GM21367 (cell line): ENCODE data around the gene UBE3D.
"Not testable (repeated sequence)": the region's sequence is repeated elsewhere in the genome, so short reads cannot be mapped to it uniquely, and the experiment has no call there.

ENCODE experiments used
- ATAC-seq: cut with Tn5 transposase; IDR thresholded peaks from one replicate; pipeline ENCODE4 v1.9.1; 2021; ENCODE audit not compliant: unreplicated experiment

The UBE3D gene

GRCh38 chr6:82877213-82878195 lies 188.1 kb downstream of the UBE3D start:
- no peak for ATAC-seq

GRCh38 chr6:82875573-82876185 lies 190.0 kb downstream of the UBE3D start:
- no peak for ATAC-seq

- no peak for ATAC-seq
These were observed 190.8 kb downstream of the UBE3D start for GRCh38 chr6:82874867-82875266.

GRCh38 chr6:82872185-82872584 lies 193.5 kb downstream of the UBE3D start:
- ATAC-seq: no peak

GRCh38 chr6:82870582-82871172 lies 195.0 kb downstream of the UBE3D start:
- ATAC-seq: no peak

GRCh38 chr6:82869493-82869892 lies 196.1 kb downstream of the UBE3D start:
- no peak for ATAC-seq

- ATAC-seq: no peak
These were observed 197.7 kb downstream of the UBE3D start for GRCh38 chr6:82867946-82868345.

- ATAC-seq: no peak
These were observed 199.2 kb downstream of the UBE3D start for GRCh38 chr6:82866446-82866845.

- no peak for ATAC-seq
These were observed 200.2 kb downstream of the UBE3D start for GRCh38 chr6:82865461-82865860.

GRCh38 chr6:82863781-82864180 lies 201.9 kb downstream of the UBE3D start:
- no peak for ATAC-seq

GRCh38 chr6:82862543-82862942 lies 203.1 kb downstream of the UBE3D start:
- ATAC-seq: no peak

GRCh38 chr6:82861121-82861520 lies 204.5 kb downstream of the UBE3D start:
- ATAC-seq: no peak

- ATAC-seq: not testable (repeated sequence)
These were observed 209.6 kb downstream of the UBE3D start for GRCh38 chr6:82856077-82856476.

- ATAC-seq: not testable (repeated sequence)
These were observed 212.7 kb downstream of the UBE3D start for GRCh38 chr6:82852904-82853303.

- ATAC-seq: no peak
These were observed 222.3 kb downstream of the UBE3D start for GRCh38 chr6:82843291-82843885.

- ATAC-seq: no peak
These were observed 222.9 kb downstream of the UBE3D start for GRCh38 chr6:82842721-82843120.
